Activated CD4-positive, alpha-beta T cell treated with anti-CD3 and anti-CD28 coated beads for 36 hours (primary cell): ENCODE measurements around the gene SMIM17. TPM values are rescaled to one million over a fixed set of nuclear protein-coding genes. Genes with fewer than 3 reads are reported as not detected.

Experiments
- ATAC-seq: fragments of 200-7000 bp; cut with Tn5 transposase; one replicate; pipeline ENCODE4 v1.10.0; 2021; ENCODE audit warnings: mild to moderate bottlenecking, moderate library complexity
- CTCF ChIA-PET: fragments of 350-600 bp; sonication (Branson Sonifier 250); formaldehyde crosslinking; loops from one replicate; lab custom pipeline; 2021; ENCODE audit warnings: antibody characterized with exemption; lab: Charles Lee
- POLR2A ChIA-PET: fragments of 350-600 bp; sonication (Branson Sonifier 250); formaldehyde crosslinking; loops from one replicate; lab custom pipeline; 2021; ENCODE audit warnings: antibody characterized with exemption, inconsistent platforms; lab: Charles Lee
- DNase-seq: peaks from one replicate; pipeline ENCODE4 v3.0.0-alpha.2; 2020
- H3K27ac Mint-ChIP-seq: one replicate; pipeline ENCODE4 v1.8.0; 2021; ENCODE audit warnings: mixed read lengths
- H3K27me3 Mint-ChIP-seq: one replicate; pipeline ENCODE4 v1.8.0; 2021; ENCODE audit warnings: mixed read lengths
- H3K36me3 Mint-ChIP-seq: one replicate; pipeline ENCODE4 v1.8.0; 2021; ENCODE audit warnings: low read depth, mixed read lengths
- H3K4me1 Mint-ChIP-seq: one replicate; pipeline ENCODE4 v1.8.0; 2021; ENCODE audit warnings: mixed read lengths
- H3K4me3 Mint-ChIP-seq: one replicate; pipeline ENCODE4 v1.8.0; 2021; ENCODE audit warnings: mild to moderate bottlenecking, moderate library complexity, mixed read lengths
- H3K9me3 Mint-ChIP-seq: one replicate; pipeline ENCODE4 v1.8.0; 2021; ENCODE audit warnings: low read depth, mixed read lengths
- intact Hi-C, 2 experiments: fragments of 100-400 bp; cut with DNase I in 1 of 2; cut with micrococcal nuclease in 1 of 2; formaldehyde crosslinking; loops; one replicate each; pipeline versions ENCODE4 v1.14.2 to v1.15.1; 2022 to 2024; cut with DNase I, micrococcal nuclease
- total RNA-seq, 2 experiments: library from RNA; stranded (reverse); gene quantifications; one replicate each; pipeline ENCODE4 v1.2.3, GENCODE V29; 2021

SMIM17 gene
- total RNA-seq, 2 experiments from 2014 or later: not detected

GRCh38 chr19:56683116-56683515 lies 40.2 kb downstream of the SMIM17 start:
- no peak overlapping the region for H3K27ac Mint-ChIP-seq
- H3K4me3 Mint-ChIP-seq: no peak overlapping the region
- H3K4me1 Mint-ChIP-seq: no peaks in the 10 kb centered on the region
- H3K36me3 Mint-ChIP-seq: peaks cover 14% of the 10 kb centered on the region
- H3K9me3 Mint-ChIP-seq: peaks cover 17% of the 10 kb centered on the region
- intact Hi-C loops: no loop called here
- DNase-seq: no peak
- H3K27me3 Mint-ChIP-seq: no peaks in the 10 kb centered on the region
- POLR2A ChIA-PET: no interaction called here
- ATAC-seq: no peak
- CTCF ChIA-PET: no interaction called here

GRCh38 chr19:56687031-56687430 lies 44.1 kb downstream of the SMIM17 start:
- ChIA-PET POLR2A (no interaction called here), CTCF (no interaction called here)
- H3K9me3 Mint-ChIP-seq: peaks cover 22% of the 10 kb centered on the region
- H3K36me3 Mint-ChIP-seq: peaks cover 16% of the 10 kb centered on the region
- no peak overlapping the region for H3K4me3 Mint-ChIP-seq
- ATAC-seq (no peak), DNase-seq (no peak)
- intact Hi-C loops: no loop called here
- H3K27me3 Mint-ChIP-seq: no peaks in the 10 kb centered on the region
- H3K27ac Mint-ChIP-seq: no peak overlapping the region
- H3K4me1 Mint-ChIP-seq: no peaks in the 10 kb centered on the region

GRCh38 chr19:56689198-56689597 lies 46.2 kb downstream of the SMIM17 start:
- Mint-ChIP-seq H3K4me3 (no peak overlapping the region), H3K27me3 (no peaks in the 10 kb centered on the region), H3K4me1 (no peaks in the 10 kb centered on the region), H3K36me3 (peaks cover 24% of the 10 kb centered on the region), H3K27ac (no peak overlapping the region), H3K9me3 (peaks cover 39% of the 10 kb centered on the region)
- ATAC-seq (no peak), DNase-seq (no peak)
- ChIA-PET POLR2A (no interaction called here), CTCF (interaction anchor here (0.8 kb wide), 1 partner anchor 855 kb away, joined by 3 read pairs; no protein-coding TSS in a partner anchor)
- intact Hi-C loops: no loop called here

DNA sequence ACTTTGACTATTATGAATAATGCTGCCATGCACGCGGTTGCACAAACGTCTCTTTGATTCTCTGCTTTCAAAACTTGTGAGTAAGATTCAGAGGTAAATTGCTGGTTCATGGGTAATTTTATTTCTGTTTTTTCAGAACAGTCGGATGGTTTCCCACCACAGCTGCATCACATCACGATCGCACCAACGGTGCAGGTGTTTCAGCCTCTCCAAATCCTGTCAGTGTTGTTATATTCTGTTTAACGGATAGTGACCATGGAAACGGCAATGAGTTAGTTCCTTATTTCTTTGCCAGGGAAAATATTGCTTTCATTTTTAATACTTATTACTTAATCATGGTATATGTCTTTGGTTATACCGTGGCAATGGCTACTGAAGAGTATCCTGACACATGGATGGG lies 47.7 kb downstream of the SMIM17 start:
- peaks cover 18% of the 10 kb centered on the region for H3K36me3 Mint-ChIP-seq
- H3K27ac Mint-ChIP-seq: no peak overlapping the region
- no peak for DNase-seq
- CTCF ChIA-PET: no interaction called here
- H3K27me3 Mint-ChIP-seq: no peaks in the 10 kb centered on the region
- POLR2A ChIA-PET: no interaction called here
- H3K9me3 Mint-ChIP-seq: peaks cover 35% of the 10 kb centered on the region
- intact Hi-C loops: no loop called here
- no peak overlapping the region for H3K4me3 Mint-ChIP-seq
- no peak for ATAC-seq
- H3K4me1 Mint-ChIP-seq: no peaks in the 10 kb centered on the region

DNA sequence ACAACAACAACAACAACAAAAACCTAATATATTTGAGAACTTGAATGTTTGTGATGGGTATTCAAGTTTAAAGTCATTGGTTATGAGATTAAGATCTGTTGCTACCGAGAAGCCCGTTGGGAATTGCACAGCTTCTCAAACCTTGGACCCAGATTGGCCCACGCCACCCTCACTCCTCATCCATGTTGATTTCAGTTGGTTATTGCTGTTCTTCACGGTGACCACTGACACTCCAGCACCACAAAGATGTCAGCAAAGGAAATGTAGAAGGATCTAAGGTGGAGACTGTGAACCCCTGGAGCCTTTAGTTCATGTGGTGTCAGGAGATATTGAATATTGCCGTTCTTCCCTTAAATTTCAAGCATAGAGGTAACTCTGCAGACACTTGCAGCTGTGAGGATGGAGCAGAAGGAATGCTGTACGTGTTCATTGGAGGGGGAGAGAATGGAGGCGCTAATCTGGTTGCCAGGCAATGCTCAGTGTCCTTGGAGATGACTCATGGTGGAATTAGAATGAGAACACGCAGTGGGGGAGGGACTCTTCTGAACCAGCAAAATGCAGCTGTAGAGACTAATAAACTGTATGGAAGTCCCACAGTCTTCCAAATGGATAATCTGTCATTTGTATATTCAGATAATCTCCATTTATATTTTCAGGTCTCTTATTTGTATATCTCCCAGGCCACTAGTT lies 49.4 kb downstream of the SMIM17 start:
- Mint-ChIP-seq H3K4me3 (no peak overlapping the region), H3K9me3 (peaks cover 31% of the 10 kb centered on the region), H3K27me3 (no peaks in the 10 kb centered on the region), H3K27ac (no peak overlapping the region), H3K36me3 (peaks cover 13% of the 10 kb centered on the region), H3K4me1 (no peaks in the 10 kb centered on the region)
- ChIA-PET CTCF (interaction anchor here (0.6 kb wide), 1 partner anchor 230 kb away, joined by 4 read pairs; no protein-coding TSS in a partner anchor), POLR2A (no interaction called here)
- DNase-seq: no peak
- no peak for ATAC-seq
- intact Hi-C loops: no loop called here

GRCh38 chr19:56699552-56699951 lies 56.6 kb downstream of the SMIM17 start:
- Mint-ChIP-seq H3K36me3 (peaks cover 14% of the 10 kb centered on the region), H3K9me3 (peaks cover 29% of the 10 kb centered on the region)
- POLR2A ChIA-PET: no interaction called here

DNA sequence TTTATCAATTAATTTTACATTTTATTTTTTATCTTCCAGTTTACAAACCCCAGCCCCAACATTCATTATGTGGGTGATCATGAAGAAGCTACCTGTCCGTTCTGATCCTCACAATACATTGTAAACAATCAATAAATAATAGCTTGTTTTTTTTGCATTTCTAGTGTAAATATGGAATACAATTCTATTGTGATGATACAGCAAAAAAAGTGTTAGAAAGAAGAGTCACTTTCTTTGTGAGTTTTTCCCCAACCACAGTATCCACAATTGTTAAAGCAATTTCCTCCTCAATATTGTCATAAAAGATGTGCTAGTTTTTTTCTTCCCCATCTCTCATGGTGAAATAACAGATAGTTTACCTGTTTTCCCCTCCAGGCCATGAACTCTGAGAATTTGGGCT lies 58.9 kb downstream of the SMIM17 start:
- no peak for ATAC-seq
- peaks cover 38% of the 10 kb centered on the region for H3K9me3 Mint-ChIP-seq
- CTCF ChIA-PET: no interaction called here

More at GRCh38 chr19:56699552-56699951, 56.6 kb downstream of the SMIM17 start:
- DNase-seq (no peak), ATAC-seq (no peak)
- Mint-ChIP-seq H3K4me1 (no peaks in the 10 kb centered on the region), H3K27me3 (no peaks in the 10 kb centered on the region), H3K27ac (no peak overlapping the region), H3K4me3 (no peak overlapping the region)
- intact Hi-C loops: no loop called here
- CTCF ChIA-PET: no interaction called here

DNA sequence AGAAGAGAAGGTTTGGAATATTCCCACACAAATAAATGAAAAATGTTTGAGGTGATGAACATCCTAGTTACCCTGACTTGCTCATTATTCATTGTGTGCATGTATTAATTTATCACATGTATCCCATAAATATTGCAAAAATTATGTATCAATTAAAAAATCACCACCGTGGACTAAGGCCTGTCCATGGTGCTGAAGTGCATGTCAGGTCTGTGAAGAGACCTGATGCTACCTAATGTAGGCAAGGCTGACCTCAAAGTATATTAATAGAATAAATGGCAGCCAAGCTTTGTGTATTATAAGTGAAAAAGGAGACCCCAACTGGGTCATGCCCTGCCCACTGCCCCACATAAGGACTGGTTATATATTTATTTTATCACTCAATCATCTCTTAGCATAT lies 63.0 kb downstream of the SMIM17 start:
- no peaks in the 10 kb centered on the region for H3K4me1 Mint-ChIP-seq
- no peak overlapping the region for H3K27ac Mint-ChIP-seq
- peaks cover 11% of the 10 kb centered on the region for H3K36me3 Mint-ChIP-seq
- no peak for ATAC-seq
- H3K27me3 Mint-ChIP-seq: no peaks in the 10 kb centered on the region
- H3K9me3 Mint-ChIP-seq: peaks cover 47% of the 10 kb centered on the region
- intact Hi-C loops: no loop called here
- ChIA-PET POLR2A (no interaction called here), CTCF (no interaction called here)
- H3K4me3 Mint-ChIP-seq: no peak overlapping the region
- DNase-seq: no peak

More for the DNA sequence above, 58.9 kb downstream of the SMIM17 start:
- Mint-ChIP-seq H3K4me3 (no peak overlapping the region), H3K4me1 (no peaks in the 10 kb centered on the region), H3K36me3 (peaks cover 14% of the 10 kb centered on the region), H3K27ac (no peak overlapping the region), H3K27me3 (no peaks in the 10 kb centered on the region)
- POLR2A ChIA-PET: no interaction called here
- no peak for DNase-seq
- intact Hi-C loops: no loop called here

Other genes with a start within 250 kb of the SMIM17 start
- gene ZNF582, start 249.6 kb upstream of the SMIM17 start, total RNA-seq: 1 to 10 TPM in 1 of 2 experiments, under 1 TPM in 1; 0.98 to 1.8 TPM
- gene ZNF583, start 238.8 kb upstream of the SMIM17 start, total RNA-seq: 1 to 10 TPM; 2.1 to 3.0 TPM
- 1 to 10 TPM; 3.2 to 4.1 TPM for gene ZNF667, start 165.8 kb upstream of the SMIM17 start, total RNA-seq
- gene ZNF471, start 135.3 kb upstream of the SMIM17 start, total RNA-seq: 1 to 10 TPM; 1.4 to 1.5 TPM
- 1 to 10 TPM; 3.1 to 4.4 TPM for gene ZFP28, start 104.2 kb upstream of the SMIM17 start, total RNA-seq
- gene ZNF470, start 75.7 kb upstream of the SMIM17 start, total RNA-seq: 1 to 10 TPM; 5.0 to 5.6 TPM
- gene ZNF71, start 47.9 kb upstream of the SMIM17 start, total RNA-seq: 1 to 10 TPM; 4.4 to 4.6 TPM
- gene ZNF835, start 28.6 kb downstream of the SMIM17 start, total RNA-seq: 1 to 10 TPM; 2.8 to 4.5 TPM
- gene PEG3, start 197.6 kb downstream of the SMIM17 start, total RNA-seq: not detected
- not detected for gene ZIM2, start 197.6 kb downstream of the SMIM17 start, total RNA-seq